ENCODE measurements around the gene RIMS4. TPM values are rescaled to one million over a fixed set of nuclear protein-coding genes. Genes with fewer than 3 reads are reported as not detected.

The RIMS4 gene
- total and polyA plus RNA-seq, 2 of the 13 experiments (the other 11 are each of a cell fraction or from before 2014, with no cell fraction given): 0.01 to 0.07 TPM

DNA sequence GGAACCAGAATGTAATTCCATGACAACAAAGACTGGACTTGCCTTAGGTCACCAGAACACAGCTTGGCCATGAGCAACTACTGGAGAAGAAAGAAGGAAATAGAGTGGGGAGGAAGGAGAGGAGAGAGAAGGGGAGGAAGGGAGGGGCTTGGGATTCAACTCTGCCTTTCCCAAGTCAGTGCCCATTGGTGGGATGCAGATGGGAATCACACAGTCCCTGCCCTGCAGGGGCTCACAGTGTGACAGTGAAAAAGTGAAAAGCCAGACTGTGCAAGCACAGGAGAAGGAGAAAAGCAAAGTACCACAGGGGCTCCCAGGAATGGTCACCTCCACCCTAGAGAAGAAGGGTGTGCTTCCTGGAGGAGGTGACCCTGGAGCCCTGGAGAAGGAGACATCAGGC lies 14.0 kb downstream of the RIMS4 start (continued):
- TF ChIP-seq, protein P1, sequence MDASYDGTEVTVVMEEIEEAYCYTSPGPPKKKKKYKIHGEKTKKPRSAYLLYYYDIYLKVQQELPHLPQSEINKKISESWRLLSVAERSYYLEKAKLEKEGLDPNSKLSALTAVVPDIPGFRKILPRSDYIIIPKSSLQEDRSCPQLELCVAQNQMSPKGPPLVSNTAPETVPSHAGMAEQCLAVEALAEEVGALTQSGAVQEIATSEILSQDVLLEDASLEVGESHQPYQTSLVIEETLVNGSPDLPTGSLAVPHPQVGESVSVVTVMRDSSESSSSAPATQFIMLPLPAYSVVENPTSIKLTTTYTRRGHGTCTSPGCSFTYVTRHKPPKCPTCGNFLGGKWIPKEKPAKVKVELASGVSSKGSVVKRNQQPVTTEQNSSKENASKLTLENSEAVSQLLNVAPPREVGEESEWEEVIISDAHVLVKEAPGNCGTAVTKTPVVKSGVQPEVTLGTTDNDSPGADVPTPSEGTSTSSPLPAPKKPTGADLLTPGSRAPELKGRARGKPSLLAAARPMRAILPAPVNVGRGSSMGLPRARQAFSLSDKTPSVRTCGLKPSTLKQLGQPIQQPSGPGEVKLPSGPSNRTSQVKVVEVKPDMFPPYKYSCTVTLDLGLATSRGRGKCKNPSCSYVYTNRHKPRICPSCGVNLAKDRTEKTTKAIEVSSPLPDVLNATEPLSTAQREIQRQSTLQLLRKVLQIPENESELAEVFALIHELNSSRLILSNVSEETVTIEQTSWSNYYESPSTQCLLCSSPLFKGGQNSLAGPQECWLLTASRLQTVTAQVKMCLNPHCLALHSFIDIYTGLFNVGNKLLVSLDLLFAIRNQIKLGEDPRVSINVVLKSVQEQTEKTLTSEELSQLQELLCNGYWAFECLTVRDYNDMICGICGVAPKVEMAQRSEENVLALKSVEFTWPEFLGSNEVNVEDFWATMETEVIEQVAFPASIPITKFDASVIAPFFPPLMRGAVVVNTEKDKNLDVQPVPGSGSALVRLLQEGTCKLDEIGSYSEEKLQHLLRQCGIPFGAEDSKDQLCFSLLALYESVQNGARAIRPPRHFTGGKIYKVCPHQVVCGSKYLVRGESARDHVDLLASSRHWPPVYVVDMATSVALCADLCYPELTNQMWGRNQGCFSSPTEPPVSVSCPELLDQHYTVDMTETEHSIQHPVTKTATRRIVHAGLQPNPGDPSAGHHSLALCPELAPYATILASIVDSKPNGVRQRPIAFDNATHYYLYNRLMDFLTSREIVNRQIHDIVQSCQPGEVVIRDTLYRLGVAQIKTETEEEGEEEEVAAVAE (CRISPR knock-in tag; IDR thresholded peaks at IDR 0.05; ENCODE audit: borderline replicate concordance): no peak
- TF ChIP-seq, protein P2, sequence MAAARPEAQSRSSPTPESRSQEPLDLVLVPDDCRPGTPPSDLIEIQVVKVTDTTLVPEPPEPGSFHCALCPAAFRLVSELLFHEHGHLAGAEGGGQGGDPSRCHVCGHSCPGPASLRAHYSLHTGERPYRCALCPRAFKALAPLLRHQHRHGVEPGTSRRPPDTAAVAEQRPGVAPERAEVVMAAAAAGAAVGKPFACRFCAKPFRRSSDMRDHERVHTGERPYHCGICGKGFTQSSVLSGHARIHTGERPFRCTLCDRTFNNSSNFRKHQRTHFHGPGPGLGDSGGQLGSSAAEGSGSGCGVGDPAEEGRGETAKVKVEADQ (CRISPR knock-in tag; IDR thresholded peaks at IDR 0.05; ENCODE audit: borderline replicate concordance): no peak
- no peak for TF ChIP-seq ZNF720 (CRISPR knock-in tag; IDR thresholded peaks at IDR 0.05)
- TF ChIP-seq JUN (CRISPR knock-in tag; IDR thresholded peaks at IDR 0.05): no peak
- TF ChIP-seq ZNF556 (CRISPR knock-in tag; IDR thresholded peaks at IDR 0.05; ENCODE audit: borderline replicate concordance): no peak

DNA sequence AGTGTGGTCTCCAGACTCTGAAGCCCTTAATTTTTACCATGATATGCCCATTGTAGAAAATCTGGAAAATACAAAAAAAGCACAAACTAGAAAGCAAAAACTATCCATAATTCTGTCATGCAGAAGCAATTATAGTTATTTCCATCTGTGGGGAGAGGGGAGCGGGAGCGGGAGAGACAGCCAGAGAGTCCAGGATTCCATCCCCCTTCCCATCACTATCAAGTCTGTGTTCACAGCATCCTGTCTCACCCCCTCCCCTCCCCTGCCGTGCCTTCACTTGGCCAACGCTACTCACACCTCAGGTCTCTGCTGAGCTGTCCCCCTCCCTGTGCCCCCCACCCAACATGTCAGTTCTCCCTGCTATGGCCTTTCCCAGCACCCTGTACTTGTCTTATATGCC lies 14.5 kb downstream of the RIMS4 start:
- Histone ChIP-seq H3K4me1 (ENCODE audit: insufficient read depth, low read length) (0 out of 2 replicates have a peak, but pooled peaks cover 4% of the 10 kb centered on the region), H2AFZ (ENCODE audit: low read length) (no peak overlapping the region), H3K27me3 (ENCODE audit: control insufficient read depth in 1 of 2, insufficient read depth in 2 of 2, low read length in 2 of 2) (peaks cover 10 to 61% of the 10 kb centered on the region in 2 experiments; a peak in 4 of 5 replicates), H3K4me2 (ENCODE audit: low read depth, low read length) (no peak overlapping the region), H3K4me3 (replicated peaks in 1 of 3; ENCODE audit: insufficient read depth in 1 of 3, low read depth in 2 of 3, low read length in 3 of 3) (no peak overlapping the region), H3K79me2 (ENCODE audit: insufficient read depth, low read length) (no peaks in the 10 kb centered on the region), H3K27ac (ENCODE audit: extremely low read length, insufficient read depth, low read length) (no peak overlapping the region), H3K9me3 (ENCODE audit: low read length) (no peaks in the 10 kb centered on the region), H4K20me1 (ENCODE audit: insufficient read depth, low read length) (no peaks in the 10 kb centered on the region; the same call in 1 of the 2 replicates), H3K9ac (ENCODE audit: insufficient read depth, low read depth, low read length) (no peak overlapping the region), H3K36me3 (replicated peaks in 1 of 2; ENCODE audit: control insufficient read depth in 1 of 2, insufficient read depth in 2 of 2, low read length in 2 of 2) (no peaks in the 10 kb centered on the region)
- POLR2A ChIA-PET: no interaction called here
- intact Hi-C loops (cut with micrococcal nuclease; ENCODE audit: unreplicated experiment) (no loop called here), in situ Hi-C loops (cut with HindIII; ENCODE audit: extremely low pct_ligation_motif_present, low pct_unique_long_range_greater_than_20kb) (no loop called here)
- DNase-seq (ENCODE audit: low spot score): no peak
- CTCF ChIA-PET (ENCODE audit: low intra/inter-chr PET ratio, low total read pairs): no interaction called here
- WGBS (ENCODE audit: low lambda C conversion rate): 2% methylated on average over 4 of the region's 4 CpGs
- BruUV-seq (replicated peaks): no TSS peak
- ATAC-seq: no peak
- no peak for FAIRE-seq
- TF ChIP-seq, protein P3, sequence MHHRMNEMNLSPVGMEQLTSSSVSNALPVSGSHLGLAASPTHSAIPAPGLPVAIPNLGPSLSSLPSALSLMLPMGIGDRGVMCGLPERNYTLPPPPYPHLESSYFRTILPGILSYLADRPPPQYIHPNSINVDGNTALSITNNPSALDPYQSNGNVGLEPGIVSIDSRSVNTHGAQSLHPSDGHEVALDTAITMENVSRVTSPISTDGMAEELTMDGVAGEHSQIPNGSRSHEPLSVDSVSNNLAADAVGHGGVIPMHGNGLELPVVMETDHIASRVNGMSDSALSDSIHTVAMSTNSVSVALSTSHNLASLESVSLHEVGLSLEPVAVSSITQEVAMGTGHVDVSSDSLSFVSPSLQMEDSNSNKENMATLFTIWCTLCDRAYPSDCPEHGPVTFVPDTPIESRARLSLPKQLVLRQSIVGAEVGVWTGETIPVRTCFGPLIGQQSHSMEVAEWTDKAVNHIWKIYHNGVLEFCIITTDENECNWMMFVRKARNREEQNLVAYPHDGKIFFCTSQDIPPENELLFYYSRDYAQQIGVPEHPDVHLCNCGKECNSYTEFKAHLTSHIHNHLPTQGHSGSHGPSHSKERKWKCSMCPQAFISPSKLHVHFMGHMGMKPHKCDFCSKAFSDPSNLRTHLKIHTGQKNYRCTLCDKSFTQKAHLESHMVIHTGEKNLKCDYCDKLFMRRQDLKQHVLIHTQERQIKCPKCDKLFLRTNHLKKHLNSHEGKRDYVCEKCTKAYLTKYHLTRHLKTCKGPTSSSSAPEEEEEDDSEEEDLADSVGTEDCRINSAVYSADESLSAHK (CRISPR knock-in tag; IDR thresholded peaks at IDR 0.05; ENCODE audit: borderline replicate concordance): no peak
- TF ChIP-seq STAG1 (CRISPR knock-in tag; IDR thresholded peaks at IDR 0.05) (no peak), SMARCC2 (IDR thresholded peaks at IDR 0.05) (no peak), MEF2D (CRISPR knock-in tag; IDR thresholded peaks at IDR 0.05) (no peak), ZNF674 (CRISPR knock-in tag; IDR thresholded peaks at IDR 0.05; ENCODE audit: low read depth) (no peak), TP53 (CRISPR knock-in tag; conservative IDR thresholded peaks at IDR 0.05) (no peak), ARNT2 (CRISPR knock-in tag; IDR thresholded peaks at IDR 0.05; ENCODE audit: low read depth) (no peak)
- TF ChIP-seq, protein P4, sequence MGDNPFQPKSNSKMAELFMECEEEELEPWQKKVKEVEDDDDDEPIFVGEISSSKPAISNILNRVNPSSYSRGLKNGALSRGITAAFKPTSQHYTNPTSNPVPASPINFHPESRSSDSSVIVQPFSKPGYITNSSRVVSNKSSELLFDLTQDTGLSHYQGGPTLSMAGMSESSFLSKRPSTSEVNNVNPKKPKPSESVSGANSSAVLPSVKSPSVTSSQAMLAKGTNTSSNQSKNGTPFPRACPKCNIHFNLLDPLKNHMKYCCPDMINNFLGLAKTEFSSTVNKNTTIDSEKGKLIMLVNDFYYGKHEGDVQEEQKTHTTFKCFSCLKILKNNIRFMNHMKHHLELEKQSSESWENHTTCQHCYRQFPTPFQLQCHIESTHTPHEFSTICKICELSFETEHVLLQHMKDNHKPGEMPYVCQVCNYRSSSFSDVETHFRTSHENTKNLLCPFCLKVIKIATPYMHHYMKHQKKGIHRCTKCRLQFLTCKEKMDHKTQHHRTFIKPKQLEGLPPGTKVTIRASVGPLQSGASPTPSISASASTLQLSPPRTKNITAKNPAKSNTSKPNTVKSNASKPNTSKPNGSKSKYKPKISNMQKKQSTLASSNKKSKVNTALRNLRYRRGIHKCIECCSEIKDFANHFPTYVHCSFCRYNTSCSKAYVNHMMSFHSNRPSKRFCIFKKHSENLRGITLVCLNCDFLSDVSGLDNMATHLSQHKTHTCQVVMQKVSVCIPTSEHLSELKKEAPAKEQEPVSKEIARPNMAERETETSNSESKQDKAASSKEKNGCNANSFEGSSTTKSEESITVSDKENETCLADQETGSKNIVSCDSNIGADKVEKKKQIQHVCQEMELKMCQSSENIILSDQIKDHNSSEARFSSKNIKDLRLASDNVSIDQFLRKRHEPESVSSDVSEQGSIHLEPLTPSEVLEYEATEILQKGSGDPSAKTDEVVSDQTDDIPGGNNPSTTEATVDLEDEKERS (CRISPR knock-in tag; IDR thresholded peaks at IDR 0.05): no peak
